Upper lobe of left lung (tissue), 6 donors: ENCODE results near the gene TAS2R38. TPM values are rescaled to one million over a fixed set of nuclear protein-coding genes. Genes with fewer than 3 reads are reported as not detected.

Experiments
- ATAC-seq, 2 donors: fragments of 200-7000 bp; cut with Tn5 transposase; one replicate each; pipeline ENCODE4 v1.9.1; 2022; ENCODE audit warnings: mild to moderate bottlenecking in 2 of 2, moderate library complexity in 2 of 2; ENCODE audit not compliant: low FRiP score in 2 of 2
- DNase-seq, 2 donors: peaks; one replicate each; pipeline ENCODE4 v3.0.0-alpha.2; 2019 to 2020
- H3K27ac ChIP-seq, 4 donors: fragments of 200-600 bp; sonication (generic); one replicate each; pipeline ENCODE4 v1.5.1; 2016 to 2019
- H3K27me3 ChIP-seq, 4 donors: fragments of 200-600 bp; sonication (generic); one replicate each; pipeline ENCODE4 v1.5.1; 2017 to 2019
- H3K36me3 ChIP-seq, 4 donors: fragments of 200-600 bp; sonication (generic); one replicate each; pipeline ENCODE4 v1.5.1; 2016 to 2019
- H3K4me1 ChIP-seq, 4 donors: fragments of 200-600 bp; sonication (generic); one replicate each; pipeline ENCODE4 v1.5.1; 2018 to 2019
- H3K4me3 ChIP-seq, 4 donors: fragments of 200-600 bp; sonication (generic); one replicate each; pipeline ENCODE4 v1.5.1; 2017 to 2019; ENCODE audit warnings: mild to moderate bottlenecking in 2 of 4, moderate library complexity in 1 of 4
- H3K9me3 ChIP-seq, 4 donors: fragments of 200-600 bp; sonication (generic); one replicate each; pipeline ENCODE4 v1.5.1; 2018 to 2019
- CTCF ChIP-seq, 6 experiments: fragments of 450-650 bp in 4 of 6; fragments of 200-600 bp in 2 of 6; sonication (generic) in 2 of 6; IDR thresholded peaks; one replicate each; pipeline ENCODE4 v1.5.1; 2016 to 2019; ENCODE audit warnings: antibody characterized with exemption in 6 of 6
- EP300 ChIP-seq, 4 donors: sonication (generic); formaldehyde crosslinking; IDR thresholded peaks; one replicate each; pipeline ENCODE4 v1.5.1; 2017; ENCODE audit warnings: antibody characterized with exemption in 4 of 4, control low read depth in 2 of 4
- POLR2A ChIP-seq, 4 donors: fragments of 450-650 bp; IDR thresholded peaks; one replicate each; pipeline ENCODE4 v1.5.1; 2016 to 2017; ENCODE audit warnings: antibody characterized with exemption in 4 of 4, mild to moderate bottlenecking in 2 of 4
- POLR2AphosphoS5 ChIP-seq, 2 donors: sonication (generic); formaldehyde crosslinking; IDR thresholded peaks; one replicate each; pipeline ENCODE4 v1.5.1; 2017; ENCODE audit warnings: antibody characterized with exemption in 2 of 2
- WGBS, 2 donors: methylation state at CpG; one replicate each; pipeline ENCODE4 v1.1.5; 2017 to 2018; 5-methylcytosine and 5-hydroxymethylcytosine counted together
- total RNA-seq, 6 donors: library from RNA; depleted of rRNA in 4 of 6; stranded (reverse); fragments of >200 nt in 4 of 6; gene quantifications; one replicate each; pipeline versions ENCODE4 v1.1.0 to v1.2.1, GENCODE V29; 2016 to 2021
- donor health status: DM: no; HTN: no; CAD: no; lungs with moderate emphysema.
- donor health status: DM: no; HTN: yes; CAD: no; lungs with severe emphysema.

Gene TAS2R38
- total RNA-seq: not detected

GRCh38 chr7:141973673-141974072, at the start of gene TAS2R38:
Gene TAS2R38, minus strand, starts transcription at chr7:141973773. Its CDS starts 84 bp downstream, at chr7:141973689.
- WGBS, 2 donors: 89 to 91% methylated on average over 7 of the region's 7 CpGs
- no peaks in the 10 kb centered on the region for H3K36me3 ChIP-seq
- no peak for TF ChIP-seq POLR2AphosphoS5 (IDR thresholded peaks at IDR 0.05)
- no peak for TF ChIP-seq POLR2A (IDR thresholded peaks at IDR 0.05)
- no peak for TF ChIP-seq CTCF (IDR thresholded peaks at IDR 0.05)
- TF ChIP-seq EP300 (IDR thresholded peaks at IDR 0.05): no peak
- DNase-seq (no peak), ATAC-seq (no peak)
- no peak within 1 kb of the TSS for H3K4me3 ChIP-seq
- H3K9me3 ChIP-seq: no peaks in the 10 kb centered on the region
- H3K27ac ChIP-seq: no peak within 1 kb of the TSS
- peaks cover 0 to 5% (median 0%) of the 10 kb centered on the region in 4 donors for H3K4me1 ChIP-seq
- H3K27me3 ChIP-seq: no peaks in the 10 kb centered on the region

- no peak for ATAC-seq
- Histone ChIP-seq H3K9me3 (no peaks in the 10 kb centered on the region), H3K27ac (no peak overlapping the region), H3K27me3 (no peaks in the 10 kb centered on the region), H3K36me3 (no peaks in the 10 kb centered on the region), H3K4me1 (no peaks in the 10 kb centered on the region), H3K4me3 (no peak overlapping the region)
- TF ChIP-seq POLR2A (IDR thresholded peaks at IDR 0.05): no peak
- no peak for TF ChIP-seq POLR2AphosphoS5 (IDR thresholded peaks at IDR 0.05)
- TF ChIP-seq CTCF (IDR thresholded peaks at IDR 0.05): no peak
- TF ChIP-seq EP300 (IDR thresholded peaks at IDR 0.05): no peak
- 69 to 72% methylated on average over 2 of the region's 2 CpGs for WGBS, 2 donors
- DNase-seq: no peak
Measured at GRCh38 chr7:142018154-142018553, 44.6 kb upstream of the TAS2R38 start.

- 83 to 95% methylated on average over 3 of the region's 3 CpGs for WGBS, 2 donors
- DNase-seq (no peak), ATAC-seq (no peak)
- no peaks in the 10 kb centered on the region for H3K4me1 ChIP-seq
- H3K9me3 ChIP-seq: no peaks in the 10 kb centered on the region
- no peaks in the 10 kb centered on the region for H3K27me3 ChIP-seq
- no peak for TF ChIP-seq EP300 (IDR thresholded peaks at IDR 0.05)
- no peak for TF ChIP-seq POLR2AphosphoS5 (IDR thresholded peaks at IDR 0.05)
- TF ChIP-seq POLR2A (IDR thresholded peaks at IDR 0.05): no peak
- no peak for TF ChIP-seq CTCF (IDR thresholded peaks at IDR 0.05)
- H3K36me3 ChIP-seq: no peaks in the 10 kb centered on the region
- no peak overlapping the region for H3K4me3 ChIP-seq
- no peak overlapping the region for H3K27ac ChIP-seq
Measured at GRCh38 chr7:142017451-142017850, 43.9 kb upstream of the TAS2R38 start.

- H3K4me1 ChIP-seq: no peaks in the 10 kb centered on the region
- H3K36me3 ChIP-seq: no peaks in the 10 kb centered on the region
- TF ChIP-seq POLR2A (IDR thresholded peaks at IDR 0.05) (no peak), POLR2AphosphoS5 (IDR thresholded peaks at IDR 0.05) (no peak), EP300 (IDR thresholded peaks at IDR 0.05) (no peak), CTCF (IDR thresholded peaks at IDR 0.05) (no peak)
- H3K4me3 ChIP-seq: no peak overlapping the region
- ATAC-seq (peak in 1 of 2 donors; percentile 39), DNase-seq (no peak)
- no peaks in the 10 kb centered on the region for H3K27me3 ChIP-seq
- 70 to 95% methylated on average over 4 of the region's 4 CpGs for WGBS, 2 donors
- H3K27ac ChIP-seq: no peak overlapping the region
- no peaks in the 10 kb centered on the region for H3K9me3 ChIP-seq
Measured at GRCh38 chr7:142012825-142013511, 39.4 kb upstream of the TAS2R38 start.
